Measurements from ENCODE around the gene CTRB1. TPM values are rescaled to one million over a fixed set of nuclear protein-coding genes. Genes with fewer than 3 reads are reported as not detected.
"Not testable (repeated sequence)": the region's sequence is repeated elsewhere in the genome, so short reads cannot be mapped to it uniquely, and the experiment has no call there.

CTRB1 gene
- total RNA-seq, 1 experiment from 2014 or later: 5.6 TPM

DNA sequence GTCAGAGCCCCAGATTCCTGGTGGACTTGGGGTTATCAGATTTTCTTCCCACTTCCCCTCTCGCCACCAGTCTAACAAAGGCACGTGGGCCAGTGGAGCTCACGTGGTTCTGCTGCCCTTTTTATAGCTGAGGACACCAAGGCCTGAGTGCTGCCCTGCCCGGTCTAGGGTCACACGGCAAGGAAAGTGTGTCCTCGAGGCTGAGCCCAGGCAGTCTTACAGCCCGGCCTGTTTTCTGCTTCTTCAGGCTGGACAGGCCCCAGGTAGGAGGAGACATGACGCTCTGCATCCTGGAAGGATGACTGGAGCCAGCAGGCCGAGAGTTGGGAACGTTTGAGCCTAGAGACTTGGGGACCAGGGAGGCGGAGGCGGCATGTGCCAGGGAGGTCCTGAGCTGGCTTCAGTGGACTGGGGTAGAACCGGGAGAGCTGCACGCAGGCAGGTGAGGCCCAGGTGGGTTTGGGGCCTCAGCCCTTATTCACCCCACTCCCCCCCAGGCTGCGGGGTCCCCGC is 3.5 kb downstream of the CTRB1 start:
- H3K27me3 ChIP-seq (ENCODE audit: insufficient read depth, low read length): no peaks in the 10 kb centered on the region
- H4K20me1 ChIP-seq (ENCODE audit: insufficient read depth): no peaks in the 10 kb centered on the region
- RAD21 ChIA-PET (ENCODE audit: low non-redundant PET in 1 of 2, low total read pairs in 2 of 2, uncharacterized antibody in 2 of 2, unreplicated experiment in 2 of 2): no interaction called here
- no peak overlapping the region for H3K4me3 ChIP-seq (replicated peaks in 1 of 2; ENCODE audit: low read depth in 1 of 2, low read length in 2 of 2)
- H3K4me2 ChIP-seq (ENCODE audit: low read length): no peak overlapping the region
- no peak for DNase-seq (ENCODE audit: low read depth, low spot score)
- intact Hi-C loops (cut with micrococcal nuclease): no loop called here
- CTCF ChIA-PET: no interaction called here
- POLR2A ChIA-PET: no interaction called here
- no peak overlapping the region for H3K9ac ChIP-seq (ENCODE audit: low read length)
- no peak overlapping the region for H2AFZ ChIP-seq (ENCODE audit: low read depth, low read length, poor library complexity, severe bottlenecking)
- TF ChIP-seq ELF1 (IDR thresholded peaks at IDR 0.05; ENCODE audit: borderline replicate concordance, low read depth) (no peak), TCF7L2 (IDR thresholded peaks at IDR 0.05; ENCODE audit: borderline replicate concordance, extremely low read depth, insufficient read depth, insufficient read length) (no peak), JUND (IDR thresholded peaks at IDR 0.05) (no peak), EGR1 (IDR thresholded peaks at IDR 0.05; ENCODE audit: low read depth) (no peak), SP1 (IDR thresholded peaks at IDR 0.05; ENCODE audit: low read depth) (no peak), CBX3 (IDR thresholded peaks at IDR 0.05; ENCODE audit: low read depth) (no peak), EZH2phosphoT487 (IDR thresholded peaks at IDR 0.05; ENCODE audit: borderline replicate concordance) (no peak), SRF (IDR thresholded peaks at IDR 0.05; ENCODE audit: low read depth) (no peak)
- TF ChIP-seq, protein P1, sequence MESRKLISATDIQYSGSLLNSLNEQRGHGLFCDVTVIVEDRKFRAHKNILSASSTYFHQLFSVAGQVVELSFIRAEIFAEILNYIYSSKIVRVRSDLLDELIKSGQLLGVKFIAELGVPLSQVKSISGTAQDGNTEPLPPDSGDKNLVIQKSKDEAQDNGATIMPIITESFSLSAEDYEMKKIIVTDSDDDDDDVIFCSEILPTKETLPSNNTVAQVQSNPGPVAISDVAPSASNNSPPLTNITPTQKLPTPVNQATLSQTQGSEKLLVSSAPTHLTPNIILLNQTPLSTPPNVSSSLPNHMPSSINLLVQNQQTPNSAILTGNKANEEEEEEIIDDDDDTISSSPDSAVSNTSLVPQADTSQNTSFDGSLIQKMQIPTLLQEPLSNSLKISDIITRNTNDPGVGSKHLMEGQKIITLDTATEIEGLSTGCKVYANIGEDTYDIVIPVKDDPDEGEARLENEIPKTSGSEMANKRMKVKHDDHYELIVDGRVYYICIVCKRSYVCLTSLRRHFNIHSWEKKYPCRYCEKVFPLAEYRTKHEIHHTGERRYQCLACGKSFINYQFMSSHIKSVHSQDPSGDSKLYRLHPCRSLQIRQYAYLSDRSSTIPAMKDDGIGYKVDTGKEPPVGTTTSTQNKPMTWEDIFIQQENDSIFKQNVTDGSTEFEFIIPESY (IDR thresholded peaks at IDR 0.05; ENCODE audit: extremely low read depth, insufficient replicate concordance, low read length): no peak
- no peaks in the 10 kb centered on the region for H3K4me1 ChIP-seq (ENCODE audit: control insufficient read depth in 1 of 2, insufficient read depth in 2 of 2, low read length in 2 of 2)
- no peak overlapping the region for H3K27ac ChIP-seq (ENCODE audit: low read depth, low read length)
- H3K79me2 ChIP-seq (ENCODE audit: insufficient read depth, low read length): no peaks in the 10 kb centered on the region
- no peaks in the 10 kb centered on the region for H3K9me2 ChIP-seq (ENCODE audit: insufficient read depth)
- H3K9me3 ChIP-seq (ENCODE audit: control insufficient read depth in 1 of 2, insufficient read depth in 1 of 2, low read depth in 1 of 2, low read length in 2 of 2): no peaks in the 10 kb centered on the region
- no peaks in the 10 kb centered on the region for H3K36me3 ChIP-seq (ENCODE audit: control insufficient read depth in 1 of 2, insufficient read depth in 2 of 2, low read length in 2 of 2)
- no peak for ATAC-seq
- BruUV-seq (replicated peaks): no TSS peak

DNA sequence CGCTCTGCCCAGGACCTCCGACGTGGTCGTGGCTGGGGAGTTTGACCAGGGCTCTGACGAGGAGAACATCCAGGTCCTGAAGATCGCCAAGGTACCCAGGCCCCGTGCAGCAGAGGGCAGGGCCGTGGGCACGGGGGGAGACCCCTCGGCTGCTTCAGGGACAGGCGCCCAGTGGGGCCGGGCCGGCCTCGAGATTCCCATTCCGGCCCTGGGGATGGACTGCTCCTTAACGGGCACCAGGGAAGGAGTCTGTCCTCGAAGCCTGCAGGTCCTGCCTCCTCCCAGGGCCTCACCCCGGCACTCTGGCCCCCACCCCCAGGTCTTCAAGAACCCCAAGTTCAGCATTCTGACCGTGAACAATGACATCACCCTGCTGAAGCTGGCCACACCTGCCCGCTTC is 4.3 kb downstream of the CTRB1 start:
- DNase-seq (ENCODE audit: low read depth, low spot score); H2AFZ ChIP-seq (ENCODE audit: low read depth, low read length, poor library complexity, severe bottlenecking); H3K27me3 ChIP-seq (ENCODE audit: insufficient read depth, low read length); CTCF ChIA-PET; H3K9me3 ChIP-seq (ENCODE audit: control insufficient read depth in 1 of 2, insufficient read depth in 1 of 2, low read depth in 1 of 2, low read length in 2 of 2); H3K4me2 ChIP-seq (ENCODE audit: low read length); intact Hi-C loops (cut with micrococcal nuclease); RAD21 ChIA-PET (ENCODE audit: low non-redundant PET in 1 of 2, low total read pairs in 2 of 2, uncharacterized antibody in 2 of 2, unreplicated experiment in 2 of 2); H3K4me3 ChIP-seq (replicated peaks in 1 of 2; ENCODE audit: low read depth in 1 of 2, low read length in 2 of 2); H3K36me3 ChIP-seq (ENCODE audit: control insufficient read depth in 1 of 2, insufficient read depth in 2 of 2, low read length in 2 of 2); H3K9me2 ChIP-seq (ENCODE audit: insufficient read depth); H3K79me2 ChIP-seq (ENCODE audit: insufficient read depth, low read length); BruUV-seq (replicated peaks); H3K27ac ChIP-seq (ENCODE audit: low read depth, low read length); H3K9ac ChIP-seq (ENCODE audit: low read length); POLR2A ChIA-PET; ATAC-seq; H4K20me1 ChIP-seq (ENCODE audit: insufficient read depth); H3K4me1 ChIP-seq (ENCODE audit: control insufficient read depth in 1 of 2, insufficient read depth in 2 of 2, low read length in 2 of 2): not testable (repeated sequence)
